ENCODE data around the gene SLC16A4.

SLC16A4 gene

DNA sequence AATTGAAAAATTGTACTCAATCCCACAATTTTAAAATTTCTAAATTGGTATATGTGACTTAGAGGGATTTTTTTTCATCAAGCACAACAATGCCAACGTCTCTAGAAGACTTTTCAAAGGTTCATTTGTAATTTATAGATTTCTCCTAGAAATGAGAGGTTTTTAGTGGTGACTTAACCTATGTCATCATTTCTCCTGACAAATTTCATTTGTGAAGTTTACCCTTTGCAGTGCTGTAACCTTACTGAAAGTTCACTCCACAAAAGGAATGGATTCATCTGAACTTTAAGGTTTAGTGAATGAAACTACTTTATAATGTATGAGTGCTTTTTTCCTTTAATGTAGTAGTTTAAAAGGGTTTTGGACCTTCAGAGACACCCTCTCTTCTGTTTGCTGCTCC lies 35.5 kb downstream of the SLC16A4 start:
- TF ChIP-seq, protein P1, sequence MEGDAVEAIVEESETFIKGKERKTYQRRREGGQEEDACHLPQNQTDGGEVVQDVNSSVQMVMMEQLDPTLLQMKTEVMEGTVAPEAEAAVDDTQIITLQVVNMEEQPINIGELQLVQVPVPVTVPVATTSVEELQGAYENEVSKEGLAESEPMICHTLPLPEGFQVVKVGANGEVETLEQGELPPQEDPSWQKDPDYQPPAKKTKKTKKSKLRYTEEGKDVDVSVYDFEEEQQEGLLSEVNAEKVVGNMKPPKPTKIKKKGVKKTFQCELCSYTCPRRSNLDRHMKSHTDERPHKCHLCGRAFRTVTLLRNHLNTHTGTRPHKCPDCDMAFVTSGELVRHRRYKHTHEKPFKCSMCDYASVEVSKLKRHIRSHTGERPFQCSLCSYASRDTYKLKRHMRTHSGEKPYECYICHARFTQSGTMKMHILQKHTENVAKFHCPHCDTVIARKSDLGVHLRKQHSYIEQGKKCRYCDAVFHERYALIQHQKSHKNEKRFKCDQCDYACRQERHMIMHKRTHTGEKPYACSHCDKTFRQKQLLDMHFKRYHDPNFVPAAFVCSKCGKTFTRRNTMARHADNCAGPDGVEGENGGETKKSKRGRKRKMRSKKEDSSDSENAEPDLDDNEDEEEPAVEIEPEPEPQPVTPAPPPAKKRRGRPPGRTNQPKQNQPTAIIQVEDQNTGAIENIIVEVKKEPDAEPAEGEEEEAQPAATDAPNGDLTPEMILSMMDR (IDR thresholded peaks at IDR 0.05; ENCODE audit: insufficient read depth, low read length, missing control alignments), result no peak
- ChIA-PET POLR2A (no interaction called here), CTCF (no interaction called here)
- DNase-seq (ENCODE audit: low read depth, low spot score), result no peak
- H3K4me3 ChIP-seq (ENCODE audit: low read depth, low read length), result no peak overlapping the region

DNA sequence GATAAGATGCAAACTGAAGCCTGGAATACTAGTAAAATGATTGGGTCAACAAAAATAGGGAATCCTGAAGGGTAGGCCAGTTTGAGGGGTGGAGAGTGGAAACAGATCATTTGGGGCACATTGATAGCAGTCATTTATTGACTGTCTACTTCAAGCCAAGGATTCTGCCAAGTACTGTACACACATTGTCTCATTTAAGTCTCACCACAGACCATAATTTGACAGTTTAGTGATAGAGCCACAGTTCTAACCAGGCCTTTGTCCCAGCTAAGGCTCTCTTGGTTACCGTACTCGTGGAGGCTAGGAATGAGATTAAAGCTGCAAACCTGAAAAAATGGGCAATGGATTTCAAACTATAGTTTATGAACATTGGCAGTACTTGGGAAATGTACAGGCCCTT lies 40.5 kb downstream of the SLC16A4 start:
- CTCF ChIA-PET, result no interaction called here
- POLR2A ChIA-PET, result interaction anchor here (0.6 to 0.8 kb wide), 2 partner anchors 11 to 12 kb away, joined by 3 read pairs; partner anchors contain the start of gene RBM15
- TF ChIP-seq, protein P1 (IDR thresholded peaks at IDR 0.05; ENCODE audit: insufficient read depth, low read length, missing control alignments), result no peak
- DNase-seq (ENCODE audit: low read depth, low spot score), result no peak
- no peak overlapping the region for H3K4me3 ChIP-seq (ENCODE audit: low read depth, low read length)

DNA sequence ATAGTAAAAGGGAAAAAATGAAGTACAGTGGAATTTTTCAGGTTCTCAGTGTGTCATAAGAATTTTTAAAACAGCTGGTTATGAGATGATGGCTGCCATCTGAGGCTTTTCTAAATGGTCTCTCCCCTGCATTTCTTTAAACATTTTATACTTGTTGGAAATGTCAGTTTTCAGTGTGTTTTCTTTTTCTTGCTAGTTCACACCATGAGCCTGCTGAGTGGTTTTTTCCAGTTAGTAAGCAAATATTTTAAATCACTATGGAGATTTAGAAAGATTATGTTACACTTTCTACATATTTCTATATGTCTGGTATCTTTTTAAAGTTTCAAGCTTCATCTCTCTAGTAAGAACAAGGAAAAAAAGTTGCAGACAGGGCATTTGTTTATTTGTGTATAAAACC lies 42.1 kb downstream of the SLC16A4 start:
- H3K4me3 ChIP-seq (ENCODE audit: low read depth, low read length), result no peak overlapping the region
- TF ChIP-seq, protein P1 (IDR thresholded peaks at IDR 0.05; ENCODE audit: insufficient read depth, low read length, missing control alignments), result no peak
- ChIA-PET CTCF (interaction anchor here (0.8 to 4.3 kb wide), 7 partner anchors 10 to 152 kb away, joined by 3 to 27 read pairs (median 6); partner anchors contain the start of gene RBM15), POLR2A (interaction anchor here (1.4 kb wide), 1 partner anchor 10 kb away, joined by 6 read pairs; the partner anchor contains the start of gene RBM15)
- no peak for DNase-seq (ENCODE audit: low read depth, low spot score)

DNA sequence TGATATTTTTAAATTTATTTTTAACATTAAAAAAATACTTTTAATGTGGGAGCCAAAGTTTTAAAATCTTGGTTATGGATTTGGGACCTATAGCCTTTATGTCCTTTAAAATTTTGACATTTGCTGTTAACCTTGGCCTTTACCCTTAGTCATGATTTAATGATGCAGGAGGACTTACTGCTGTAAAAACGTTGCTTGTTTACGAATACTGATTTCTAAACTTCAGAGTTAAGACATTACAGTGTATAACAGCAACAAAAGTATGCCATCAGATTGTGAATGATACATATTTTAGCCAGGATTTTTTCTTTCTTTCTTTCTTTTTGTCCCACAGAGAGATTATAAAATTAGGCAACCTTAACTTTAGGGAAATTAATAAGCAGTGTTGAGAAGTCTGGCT lies 42.8 kb downstream of the SLC16A4 start:
- ChIA-PET POLR2A (interaction anchor here (1.4 kb wide), 1 partner anchor 9 kb away, joined by 6 read pairs; the partner anchor contains the start of gene RBM15), CTCF (interaction anchor here (1.6 to 4.3 kb wide), 3 partner anchors 10 to 152 kb away, joined by 6 to 27 read pairs (median 19); partner anchors contain the start of gene RBM15)
- H3K4me3 ChIP-seq (ENCODE audit: low read depth, low read length), result no peak overlapping the region
- TF ChIP-seq, protein P1 (IDR thresholded peaks at IDR 0.05; ENCODE audit: insufficient read depth, low read length, missing control alignments), result no peak
- DNase-seq (ENCODE audit: low read depth, low spot score), result no peak

DNA sequence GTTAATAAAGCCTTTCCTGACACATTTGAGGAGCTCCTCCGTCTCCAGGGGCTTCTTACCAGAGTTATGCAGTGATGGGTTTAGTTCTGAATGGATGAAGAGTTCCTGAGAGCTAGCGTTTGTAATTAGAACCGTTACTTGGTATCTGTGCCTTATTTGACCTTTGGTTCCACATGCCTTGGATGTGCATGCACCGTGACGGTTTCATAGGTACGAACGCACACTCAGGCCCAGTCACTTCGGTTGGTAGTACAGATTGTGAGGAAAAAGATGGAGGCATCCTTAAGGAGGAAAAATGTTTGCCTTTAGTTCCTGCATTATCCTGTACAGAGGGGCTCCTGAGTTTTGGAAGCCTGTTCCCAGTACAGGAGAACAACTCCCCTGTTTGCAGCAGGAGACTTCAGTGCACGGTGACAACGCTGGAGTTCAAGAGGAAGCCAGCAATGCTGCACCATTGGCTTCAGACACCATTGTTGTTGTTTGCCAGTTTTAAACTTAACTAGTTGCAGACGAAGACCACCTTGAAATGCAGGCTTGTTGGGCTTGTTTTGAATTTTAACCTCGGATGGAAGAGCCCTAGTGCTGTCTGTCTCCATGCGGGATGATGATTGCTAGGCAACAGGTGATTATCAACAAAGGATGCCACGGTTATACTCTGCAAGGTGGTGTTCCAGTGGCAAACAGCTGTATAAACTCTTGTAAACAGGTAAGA lies 43.5 kb downstream of the SLC16A4 start:
- ChIA-PET CTCF (interaction anchor here (0.9 to 4.3 kb wide), 5 partner anchors 9 to 145 kb away, joined by 3 to 27 read pairs (median 5); partner anchors contain the start of gene RBM15), POLR2A (no interaction called here)
- no peak for DNase-seq (ENCODE audit: low read depth, low spot score)
- TF ChIP-seq, protein P1 (IDR thresholded peaks at IDR 0.05; ENCODE audit: insufficient read depth, low read length, missing control alignments), result no peak
- no peak overlapping the region for H3K4me3 ChIP-seq (ENCODE audit: low read depth, low read length)

DNA sequence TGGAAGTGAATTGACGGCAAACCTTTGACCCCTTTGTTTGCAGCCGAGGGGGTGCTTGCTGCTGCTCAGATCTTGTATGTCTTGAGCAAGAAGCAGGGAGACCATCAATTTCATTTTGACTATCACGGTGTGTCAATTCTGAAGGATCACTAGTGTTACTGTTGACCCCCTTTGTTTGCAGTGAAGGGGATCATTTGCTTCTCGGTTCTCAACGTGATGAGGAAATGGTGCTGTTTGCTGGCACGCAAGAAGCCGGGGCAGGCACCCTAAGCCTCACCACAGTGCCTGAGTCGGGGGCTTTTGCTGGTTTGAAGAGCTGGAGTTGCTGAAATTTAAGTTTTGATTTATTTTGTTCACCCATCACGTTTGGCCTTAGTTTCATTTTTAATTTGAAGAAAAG lies 44.1 kb downstream of the SLC16A4 start:
- no peak overlapping the region for H3K4me3 ChIP-seq (ENCODE audit: low read depth, low read length)
- TF ChIP-seq, protein P1 (IDR thresholded peaks at IDR 0.05; ENCODE audit: insufficient read depth, low read length, missing control alignments), result no peak
- POLR2A ChIA-PET, result no interaction called here
- CTCF ChIA-PET, result interaction anchor here (0.9 to 4.3 kb wide), 5 partner anchors 8 to 144 kb away, joined by 3 to 27 read pairs (median 5); partner anchors contain the start of gene RBM15
- no peak for DNase-seq (ENCODE audit: low read depth, low spot score)

All from AG04449 (cell line).